GM12878 (cell line): ENCODE results near the gene SLC2A4. TPM values are rescaled to one million over a fixed set of nuclear protein-coding genes. Genes with fewer than 3 reads are reported as not detected.

Experiments
- ATAC-seq: fragments of 200-7000 bp; cut with Tn5 transposase; 3 replicates; pipeline ENCODE4 v1.9.1; 2020; ENCODE audit warnings: mild to moderate bottlenecking, moderate library complexity
- BruUV-seq: library from RNA; stranded (reverse); fragments of 400-500 nt; replicated peaks from 2 replicates; lab custom pipeline; 2021; lab: Mats Ljungman, UMichigan
- CTCF ChIA-PET: fragments of 300-600 bp; sonication (Branson Sonifier 250); formaldehyde crosslinking; extraction: SDS; loops from one replicate; lab custom pipeline; 2021; ENCODE audit warnings: inconsistent platforms; lab: Yijun Ruan, JAX
- POLR2A ChIA-PET: fragments of 350-600 bp; formaldehyde crosslinking; extraction: SDS; loops from one replicate; lab custom pipeline; 2021; ENCODE audit warnings: inconsistent platforms; lab: Charles Lee
- RAD21 ChIA-PET: fragments of 300-600 bp; sonication (Branson Sonifier 250); formaldehyde crosslinking; loops from one replicate; lab custom pipeline; 2023; ENCODE audit warnings: antibody characterized with exemption; ENCODE audit not compliant: unreplicated experiment; lab: Charles Lee
- SMC1A ChIA-PET: fragments of 300-600 bp; sonication (Branson Sonifier 250); formaldehyde crosslinking; loops from one replicate; lab custom pipeline; 2023; ENCODE audit not compliant: unreplicated experiment, uncharacterized antibody; lab: Charles Lee
- DNase-seq: peaks from one replicate; pipeline ENCODE4 v3.0.0-alpha.2; 2011; ENCODE audit warnings: low read depth, low spot score
- FAIRE-seq: peaks from 3 replicates; lab custom pipeline; 2011; peaks lifted over from hg19 to GRCh38; lab: Jason Lieb, UNC
- H2AFZ ChIP-seq: 2 replicates; pipeline ENCODE4 v1.6.0; 2011; ENCODE audit warnings: low read depth, low read length, control low read depth; ENCODE audit not compliant: control insufficient read depth
- H3K27ac ChIP-seq: 2 replicates; pipeline ENCODE4 v1.5.1; 2011; ENCODE audit warnings: control low read depth; ENCODE audit not compliant: control insufficient read depth, insufficient read depth
- H3K27me3 ChIP-seq, 2 experiments: replicated peaks in 1 of 2; 2 replicates each; pipeline versions ENCODE4 v1.6.0 to v1.6.1; 2011; ENCODE audit warnings: low read length in 1 of 2; ENCODE audit not compliant: control insufficient read depth in 2 of 2, insufficient read depth in 2 of 2
- H3K36me3 ChIP-seq, 2 experiments: 2 replicates each; pipeline ENCODE4 v1.5.1; 2011; ENCODE audit warnings: low read length in 1 of 2; ENCODE audit not compliant: control insufficient read depth in 2 of 2, insufficient read depth in 2 of 2
- H3K4me1 ChIP-seq: 2 replicates; pipeline ENCODE4 v1.6.1; 2011; ENCODE audit warnings: mild to moderate bottlenecking, low read length, moderate library complexity, mixed read lengths; ENCODE audit not compliant: control insufficient read depth, insufficient read depth
- H3K4me2 ChIP-seq: 2 replicates; pipeline ENCODE4 v1.6.0; 2011; ENCODE audit warnings: control low read depth; ENCODE audit not compliant: control insufficient read depth, insufficient read depth
- H3K4me3 ChIP-seq: fragments of 200-600 bp; sonication (generic); 2 replicates; pipeline ENCODE4 v1.5.1; 2016
- H3K79me2 ChIP-seq: 2 replicates; pipeline ENCODE4 v1.6.0; 2011; ENCODE audit warnings: low read length; ENCODE audit not compliant: control insufficient read depth, insufficient read depth
- H3K9ac ChIP-seq: 2 replicates; pipeline ENCODE4 v1.8.0; 2011; ENCODE audit warnings: low read length, control low read depth, mixed read lengths; ENCODE audit not compliant: control insufficient read depth, insufficient read depth
- H3K9me3 ChIP-seq: replicated peaks from 3 replicates; pipeline ENCODE4 v1.5.1; 2011; ENCODE audit warnings: mild to moderate bottlenecking, low read length; ENCODE audit not compliant: control insufficient read depth, insufficient read depth
- H4K20me1 ChIP-seq: 2 replicates; pipeline ENCODE4 v1.6.0; 2011; ENCODE audit not compliant: control insufficient read depth, insufficient read depth
- BCL11A ChIP-seq: IDR thresholded peaks from 2 replicates; pipeline ENCODE4 v1.6.1; 2011; ENCODE audit warnings: low read depth, low read length
- BHLHE40 ChIP-seq, 2 experiments: fragments of 450-650 bp in 1 of 2; IDR thresholded peaks; 2 replicates each; pipeline ENCODE4 v1.6.1; 2011 to 2017; ENCODE audit warnings: low read depth in 2 of 2, borderline replicate concordance in 1 of 2, improper control_type of control experiment in 1 of 2, low read length in 1 of 2, mild to moderate bottlenecking in 1 of 2
- DPF2 ChIP-seq: fragments of 450-650 bp; IDR thresholded peaks from 2 replicates; pipeline ENCODE4 v1.6.1; 2017; ENCODE audit warnings: mild to moderate bottlenecking
- EP300 ChIP-seq, 2 experiments: fragments of 150-350 bp in 1 of 2; IDR thresholded peaks; 2 replicates each; pipeline ENCODE4 v1.6.1; 2011 to 2012; ENCODE audit warnings: low read depth in 2 of 2, low read length in 2 of 2, borderline replicate concordance in 1 of 2, improper control_type of control experiment in 1 of 2, inconsistent platforms in 1 of 2; ENCODE audit not compliant: control insufficient read depth in 1 of 2
- GATAD2B ChIP-seq: fragments of 450-650 bp; conservative IDR thresholded peaks from 2 replicates; pipeline ENCODE4 v1.6.1; 2017; ENCODE audit warnings: low read depth, mild to moderate bottlenecking, moderate library complexity
- IKZF1 ChIP-seq: fragments of 450-650 bp; conservative IDR thresholded peaks from 2 replicates; pipeline ENCODE4 v1.6.1; 2017; ENCODE audit warnings: antibody characterized with exemption, mild to moderate bottlenecking
- JUND ChIP-seq: IDR thresholded peaks from 2 replicates; pipeline ENCODE4 v1.6.1; 2012; ENCODE audit warnings: low read depth, mild to moderate bottlenecking, low read length, improper control_type of control experiment, moderate library complexity
- MEF2B ChIP-seq: fragments of 450-650 bp; IDR thresholded peaks from 2 replicates; pipeline ENCODE4 v1.6.1; 2018; ENCODE audit warnings: mild to moderate bottlenecking, moderate library complexity; ENCODE audit not compliant: partially characterized antibody, poor library complexity, severe bottlenecking
- POLR2AphosphoS2 ChIP-seq: IDR thresholded peaks from 2 replicates; pipeline ENCODE4 v1.6.1; 2011; ENCODE audit warnings: low read depth, mild to moderate bottlenecking, low read length, improper control_type of control experiment, moderate library complexity
- RUNX3 ChIP-seq: IDR thresholded peaks from 2 replicates; pipeline ENCODE4 v1.6.1; 2012; ENCODE audit warnings: low read length, inconsistent platforms
- SIX5 ChIP-seq: IDR thresholded peaks from 2 replicates; pipeline ENCODE4 v1.6.1; 2011; ENCODE audit warnings: mild to moderate bottlenecking, low read depth, low read length, moderate library complexity; ENCODE audit not compliant: severe bottlenecking
- SMARCA5 ChIP-seq: fragments of 450-650 bp; IDR thresholded peaks from 2 replicates; pipeline ENCODE4 v1.6.1; 2017; ENCODE audit warnings: mild to moderate bottlenecking
- SP1 ChIP-seq: IDR thresholded peaks from one replicate; pipeline ENCODE4 v1.6.1; 2011; ENCODE audit warnings: low read depth, low read length
- SUZ12 ChIP-seq: fragments of 200-600 bp; sonication (generic); IDR thresholded peaks from one replicate; pipeline ENCODE4 v1.6.1; 2018; ENCODE audit warnings: antibody characterized with exemption, mild to moderate bottlenecking; ENCODE audit not compliant: unreplicated experiment
- ZNF622 ChIP-seq: fragments of 450-650 bp; IDR thresholded peaks from 2 replicates; pipeline ENCODE4 v1.6.1; 2017; ENCODE audit warnings: mild to moderate bottlenecking, inconsistent platforms
- WGBS: methylation state at CpG from one replicate; pipeline ENCODE4 v1.1.6; 2016; ENCODE audit warnings: low lambda C conversion rate; ENCODE audit not compliant: insufficient replicate concordance, insufficient coverage; ENCODE audit errors: missing lambda C conversion rate; 5-methylcytosine and 5-hydroxymethylcytosine counted together
- in situ Hi-C: fragments of 300-500 bp; cut with MboI; formaldehyde crosslinking; loops from 9 replicates; pipeline ENCODE4 v1.14.3; 2018; ENCODE audit warnings: mixed read lengths
- intact Hi-C: fragments of 100-400 bp; cut with micrococcal nuclease; formaldehyde crosslinking; loops from one replicate; pipeline ENCODE4 v1.14.2; 2022; ENCODE audit not compliant: unreplicated experiment
- polyA plus RNA-seq, 11 experiments: library from polyadenylated mRNA; depleted of rRNA in 4 of 11; unstranded in 6 of 11; stranded (reverse) in 5 of 11; fragments of >200 nt; fragmentation: Nextera tagmentation in 4 of 11; fragmentation: Illumina TruSeq in 1 of 11; extraction: Ambion mirVana in 4 of 11; extraction: Trizol in 1 of 11; gene quantifications; 1 replicate in 1 of 11; 2 replicates in 10 of 11; pipeline versions ENCODE4 v1.2.1 to v1.2.3, GENCODE V29; 2011 to 2016; ENCODE audit warnings: inconsistent platforms in 2 of 11, missing spikeins in 2 of 11, low read depth in 1 of 11
- total RNA-seq, 4 experiments: library from RNA; depleted of rRNA in 3 of 4; stranded (reverse); fragments of >200 nt in 3 of 4; fragmentation: Illumina TruSeq in 1 of 4; extraction: Trizol in 1 of 4; gene quantifications; 2 replicates each; pipeline versions ENCODE4 v1.2.1 to v1.2.3, GENCODE V29; 2013 to 2021
- TF ChIP-seq, protein P1 (sequence below): fragments of 150-350 bp; IDR thresholded peaks from 2 replicates; pipeline ENCODE4 v1.6.1; 2016; ENCODE audit warnings: low read depth, low read length

Gene SLC2A4
- total and polyA plus RNA-seq, 10 of the 15 experiments (the other 5 are each of a cell fraction or from before 2014, with no cell fraction given) = 0.03 to 0.23 (median 0.04) TPM; not detected in 4

DNA sequence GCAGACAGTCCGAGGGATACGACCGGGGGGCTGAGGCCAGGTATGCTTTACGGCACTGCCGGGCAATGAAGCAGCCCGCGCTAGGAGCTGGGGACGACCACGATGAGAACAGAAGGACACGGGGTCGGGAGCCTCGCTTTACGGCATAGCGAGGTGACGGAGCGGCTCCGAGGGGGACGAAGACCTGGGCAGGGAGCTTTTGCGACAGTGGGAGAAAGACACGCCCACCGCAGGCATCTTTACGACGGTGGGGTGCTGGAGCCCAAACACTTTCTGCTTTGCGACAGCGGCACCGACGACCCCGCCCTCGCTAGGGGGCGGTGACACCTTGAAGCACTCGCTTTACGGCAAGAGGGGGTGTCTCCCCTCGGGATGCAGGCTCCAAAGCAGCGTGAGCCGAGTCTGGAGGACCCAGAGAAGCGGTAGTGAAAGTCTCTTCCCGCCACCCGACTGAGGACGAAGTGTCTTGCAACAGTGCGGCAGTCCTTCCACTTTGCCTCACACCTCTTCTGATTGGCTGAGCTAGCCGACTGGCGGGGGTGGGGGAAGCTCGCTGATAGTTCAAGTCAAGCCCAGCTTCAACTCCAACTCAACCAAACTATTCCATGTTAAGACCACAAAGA is 48.0 kb downstream of the SLC2A4 start (continued):
- TF ChIP-seq SUZ12 (no peak), POLR2AphosphoS2 (peak; percentile 69; the same call in 1 of the 2 replicates), GATAD2B (peak; percentile 65; the same call in 1 of the 2 replicates)

DNA sequence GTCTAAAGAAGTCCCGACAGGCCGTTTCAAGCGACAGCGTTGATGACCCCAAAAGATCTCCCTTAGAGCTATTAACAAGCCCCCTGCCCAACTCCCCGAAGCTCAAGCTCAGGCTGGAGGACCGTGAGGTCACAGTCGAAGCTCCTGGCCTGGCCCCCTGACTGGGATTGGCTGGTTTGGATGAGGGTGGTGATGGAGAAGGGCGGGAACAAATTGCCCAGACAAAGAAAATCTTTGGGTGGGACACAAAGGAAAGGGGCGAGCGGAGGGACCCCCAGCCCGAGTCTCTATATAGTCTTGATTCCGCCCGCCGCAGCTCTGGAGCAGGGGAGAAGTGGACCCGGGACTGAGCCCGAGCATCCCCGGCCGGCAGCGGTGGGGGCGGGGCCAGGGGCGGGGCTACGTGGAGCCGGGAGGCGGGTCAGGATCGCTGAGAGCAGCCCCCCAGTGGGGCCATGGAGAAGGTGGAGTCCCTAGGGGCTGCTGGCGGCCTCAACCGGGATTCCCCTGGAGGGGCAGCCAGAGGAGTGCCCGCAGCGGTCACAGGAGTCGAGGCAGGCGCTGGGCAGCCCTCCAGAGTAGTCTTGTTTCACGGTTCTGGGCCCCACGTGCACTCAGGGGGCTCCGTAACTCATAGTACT is 48.6 kb downstream of the SLC2A4 start:
- intact Hi-C loops (loop anchor here (2.0 kb wide), 1 partner anchor 23 kb away; the partner anchor contains the start of gene EIF5A), in situ Hi-C loops (no loop called here)
- H3K9me3 ChIP-seq = no peaks in the 10 kb centered on the region
- no peaks in the 10 kb centered on the region for H4K20me1 ChIP-seq
- peak overlapping the region; percentile 97 for H3K4me2 ChIP-seq
- H3K27ac ChIP-seq = peak overlapping the region; percentile 94
- WGBS = 1% methylated on average over 23 of the region's 34 CpGs
- FAIRE-seq (no peak), DNase-seq (no peak), ATAC-seq (peak; percentile 76)
- no peaks in the 10 kb centered on the region for H3K36me3 ChIP-seq
- ChIA-PET RAD21 (interaction anchor here (0.8 to 2.4 kb wide), 13 partner anchors 15 to 357 kb away, joined by 3 to 11 read pairs (median 5); partner anchors contain the start of genes ACADVL, DLG4, GPS2 and SENP3), POLR2A (interaction anchor here (0.6 to 2.3 kb wide), 19 partner anchors 10 to 357 kb away, joined by 3 to 31 read pairs (median 6); partner anchors contain the start of genes GABARAP, TMEM256 and TP53), SMC1A (interaction anchor here (0.6 to 2.3 kb wide), 12 partner anchors 8 to 357 kb away, joined by 3 to 18 read pairs (median 4); partner anchors contain the start of genes ACADVL, ACAP1, DLG4 and GPS2), CTCF (interaction anchor here (0.7 to 7.9 kb wide), 11 partner anchors 8 to 231 kb away, joined by 3 to 49 read pairs (median 3); partner anchors contain the start of genes GPS2, KCTD11 and SLC2A4)
- no TSS peak for BruUV-seq
- H3K4me3 ChIP-seq = peak overlapping the region; percentile 99
- H2AFZ ChIP-seq = peak overlapping the region; percentile 99
- peak overlapping the region; percentile 82 for H3K9ac ChIP-seq
- H3K79me2 ChIP-seq = peaks cover 17% of the 10 kb centered on the region
- H3K4me1 ChIP-seq = peaks cover 31% of the 10 kb centered on the region
- no peaks in the 10 kb centered on the region for H3K27me3 ChIP-seq
- TF ChIP-seq BCL11A (peak; percentile 39; the same call in 1 of the 2 replicates), RUNX3 (peak; percentile 68), BHLHE40 (IDR thresholded peaks at IDR 0.05; ENCODE audit: borderline replicate concordance in 1 of 2, low read depth in 2 of 2, low read length in 1 of 2) (peak in 1 of 2 experiments; percentile 70; a peak in 2 of 4 replicates), JUND (no peak), SP1 (peak; percentile 43), SIX5 (no peak), IKZF1 (peak; percentile 14; the same call in 1 of the 2 replicates), EP300 (IDR thresholded peaks at IDR 0.05; ENCODE audit: borderline replicate concordance in 1 of 2, control insufficient read depth in 1 of 2, low read depth in 2 of 2, low read length in 2 of 2) (no peak), SMARCA5 (0 out of 2 replicates have a peak, but pooled peaks have one; percentile 29), MEF2B (peak; percentile 84), DPF2 (peak; percentile 74; the same call in 1 of the 2 replicates), ZNF622 (no peak), SUZ12 (no peak)
- TF ChIP-seq, protein P1, sequence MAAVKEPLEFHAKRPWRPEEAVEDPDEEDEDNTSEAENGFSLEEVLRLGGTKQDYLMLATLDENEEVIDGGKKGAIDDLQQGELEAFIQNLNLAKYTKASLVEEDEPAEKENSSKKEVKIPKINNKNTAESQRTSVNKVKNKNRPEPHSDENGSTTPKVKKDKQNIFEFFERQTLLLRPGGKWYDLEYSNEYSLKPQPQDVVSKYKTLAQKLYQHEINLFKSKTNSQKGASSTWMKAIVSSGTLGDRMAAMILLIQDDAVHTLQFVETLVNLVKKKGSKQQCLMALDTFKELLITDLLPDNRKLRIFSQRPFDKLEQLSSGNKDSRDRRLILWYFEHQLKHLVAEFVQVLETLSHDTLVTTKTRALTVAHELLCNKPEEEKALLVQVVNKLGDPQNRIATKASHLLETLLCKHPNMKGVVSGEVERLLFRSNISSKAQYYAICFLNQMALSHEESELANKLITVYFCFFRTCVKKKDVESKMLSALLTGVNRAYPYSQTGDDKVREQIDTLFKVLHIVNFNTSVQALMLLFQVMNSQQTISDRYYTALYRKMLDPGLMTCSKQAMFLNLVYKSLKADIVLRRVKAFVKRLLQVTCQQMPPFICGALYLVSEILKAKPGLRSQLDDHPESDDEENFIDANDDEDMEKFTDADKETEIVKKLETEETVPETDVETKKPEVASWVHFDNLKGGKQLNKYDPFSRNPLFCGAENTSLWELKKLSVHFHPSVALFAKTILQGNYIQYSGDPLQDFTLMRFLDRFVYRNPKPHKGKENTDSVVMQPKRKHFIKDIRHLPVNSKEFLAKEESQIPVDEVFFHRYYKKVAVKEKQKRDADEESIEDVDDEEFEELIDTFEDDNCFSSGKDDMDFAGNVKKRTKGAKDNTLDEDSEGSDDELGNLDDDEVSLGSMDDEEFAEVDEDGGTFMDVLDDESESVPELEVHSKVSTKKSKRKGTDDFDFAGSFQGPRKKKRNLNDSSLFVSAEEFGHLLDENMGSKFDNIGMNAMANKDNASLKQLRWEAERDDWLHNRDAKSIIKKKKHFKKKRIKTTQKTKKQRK = no peak
